HG03095 (cell line): ENCODE results near the gene OR10G3.
"Not testable (repeated sequence)": the region's sequence is repeated elsewhere in the genome, so short reads cannot be mapped to it uniquely, and the experiment has no call there.

Source experiments
- ATAC-seq: cut with Tn5 transposase; IDR thresholded peaks from one replicate; pipeline ENCODE4 v1.9.1; 2021; ENCODE audit warnings: moderate library complexity; ENCODE audit not compliant: unreplicated experiment

Gene OR10G3

GRCh38 chr14:21579976-21580375, at the start of gene OR10G3:
TSS of gene OR10G3 (minus strand) at chr14:21580076. CDS start at chr14:21570744, 9,332 bp downstream.
- no peak for ATAC-seq

- ATAC-seq: no peak
Measured at GRCh38 chr14:21626491-21627230, 46.8 kb upstream of the OR10G3 start.

- ATAC-seq: no peak
Measured at GRCh38 chr14:21617614-21618013, 37.7 kb upstream of the OR10G3 start.

GRCh38 chr14:21614240-21614639, 34.4 kb upstream of the OR10G3 start:
- ATAC-seq: no peak

GRCh38 chr14:21612324-21612723, 32.4 kb upstream of the OR10G3 start:
- ATAC-seq: no peak

- ATAC-seq: not testable (repeated sequence)
Measured at GRCh38 chr14:21602181-21602580, 22.3 kb upstream of the OR10G3 start.

GRCh38 chr14:21589317-21589716, 9.4 kb upstream of the OR10G3 start:
- ATAC-seq: no peak

GRCh38 chr14:21575661-21576060, 4.2 kb downstream of the OR10G3 start:
- no peak for ATAC-seq

- no peak for ATAC-seq
Measured at GRCh38 chr14:21572604-21573003, 7.3 kb downstream of the OR10G3 start.

GRCh38 chr14:21558703-21559170, 21.1 kb downstream of the OR10G3 start:
- ATAC-seq: no peak

- peak; percentile 57 for ATAC-seq
Measured at GRCh38 chr14:21557084-21557901, 22.6 kb downstream of the OR10G3 start.

- ATAC-seq: no peak
Measured at GRCh38 chr14:21556378-21557083, 23.3 kb downstream of the OR10G3 start.

- no peak for ATAC-seq
Measured at GRCh38 chr14:21553266-21553665, 26.6 kb downstream of the OR10G3 start.

- ATAC-seq: not testable (repeated sequence)
Measured at GRCh38 chr14:21544588-21544987, 35.3 kb downstream of the OR10G3 start.

- no peak for ATAC-seq
Measured at GRCh38 chr14:21543963-21544362, 35.9 kb downstream of the OR10G3 start.

- ATAC-seq: no peak
Measured at GRCh38 chr14:21543521-21543960, 36.3 kb downstream of the OR10G3 start.

GRCh38 chr14:21541413-21542074, 38.3 kb downstream of the OR10G3 start:
- no peak for ATAC-seq

- no peak for ATAC-seq
Measured at GRCh38 chr14:21539189-21539940, 40.5 kb downstream of the OR10G3 start.

GRCh38 chr14:21537090-21537424, 42.8 kb downstream of the OR10G3 start:
- no peak for ATAC-seq

- ATAC-seq: no peak
Measured at GRCh38 chr14:21536418-21537089, 43.3 kb downstream of the OR10G3 start.
